ENCODE data around the gene DDX10.
"Not testable (repeated sequence)": the region's sequence is repeated elsewhere in the genome, so short reads cannot be mapped to it uniquely, and the experiment has no call there.

DDX10 gene

GRCh38 chr11:108715239-108715638 lies 50.4 kb downstream of the DDX10 start:
- no peak for DNase-seq (ENCODE audit: low read depth)

DNA sequence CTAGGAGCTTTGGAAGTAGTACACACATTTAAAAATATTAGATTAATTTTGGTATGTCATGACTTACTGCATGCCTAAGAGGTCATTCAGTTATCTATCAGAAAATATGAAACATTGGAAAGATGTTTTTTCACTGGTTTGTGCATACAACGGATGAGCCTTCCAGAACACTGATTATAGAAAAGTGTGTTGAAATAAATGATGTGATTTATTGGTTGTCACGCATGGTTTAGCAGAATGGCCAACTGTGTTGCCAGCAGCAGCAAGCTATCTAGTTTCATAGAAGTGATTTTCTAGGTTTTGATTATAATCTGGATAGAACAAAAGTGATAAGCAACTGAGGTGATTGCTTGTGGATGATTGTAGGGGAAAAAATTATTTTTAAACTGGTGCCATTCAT lies 53.6 kb downstream of the DDX10 start:
- peak; percentile 83 for DNase-seq (ENCODE audit: low read depth)

DNA sequence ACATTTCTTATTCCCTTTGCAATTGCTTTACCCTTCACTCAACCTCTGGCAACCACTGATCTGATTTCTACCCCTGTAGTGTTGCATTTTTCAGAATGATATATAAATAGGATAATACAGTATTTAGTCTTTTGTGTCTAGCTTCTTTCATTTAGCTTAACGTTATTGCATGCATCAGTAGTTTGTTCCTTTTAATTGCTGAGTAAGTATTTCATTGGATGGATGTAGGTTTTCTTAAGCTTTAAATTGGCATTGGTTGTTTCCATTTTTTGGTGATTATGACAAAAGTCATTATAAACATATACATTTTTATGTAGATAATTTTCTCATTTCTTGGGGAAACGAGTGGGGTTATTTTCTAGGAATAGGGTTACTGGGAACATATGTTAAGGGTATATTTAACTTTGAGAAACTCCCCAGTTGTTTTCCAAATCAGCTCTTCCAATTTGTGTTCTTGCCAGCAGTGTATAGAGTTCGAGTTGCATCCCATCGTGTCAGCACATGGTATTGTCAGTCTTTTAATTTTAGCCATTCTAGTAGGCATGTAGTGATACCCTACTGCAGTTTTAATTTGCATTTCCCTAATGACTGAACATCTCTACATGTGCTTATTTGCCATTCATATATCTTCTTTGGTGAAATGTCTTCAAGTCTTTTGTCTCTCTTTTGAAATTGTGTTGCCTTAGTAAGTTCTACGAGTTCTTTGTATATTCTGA lies 60.3 kb downstream of the DDX10 start:
- DNase-seq (ENCODE audit: low read depth) = no peak

DNA sequence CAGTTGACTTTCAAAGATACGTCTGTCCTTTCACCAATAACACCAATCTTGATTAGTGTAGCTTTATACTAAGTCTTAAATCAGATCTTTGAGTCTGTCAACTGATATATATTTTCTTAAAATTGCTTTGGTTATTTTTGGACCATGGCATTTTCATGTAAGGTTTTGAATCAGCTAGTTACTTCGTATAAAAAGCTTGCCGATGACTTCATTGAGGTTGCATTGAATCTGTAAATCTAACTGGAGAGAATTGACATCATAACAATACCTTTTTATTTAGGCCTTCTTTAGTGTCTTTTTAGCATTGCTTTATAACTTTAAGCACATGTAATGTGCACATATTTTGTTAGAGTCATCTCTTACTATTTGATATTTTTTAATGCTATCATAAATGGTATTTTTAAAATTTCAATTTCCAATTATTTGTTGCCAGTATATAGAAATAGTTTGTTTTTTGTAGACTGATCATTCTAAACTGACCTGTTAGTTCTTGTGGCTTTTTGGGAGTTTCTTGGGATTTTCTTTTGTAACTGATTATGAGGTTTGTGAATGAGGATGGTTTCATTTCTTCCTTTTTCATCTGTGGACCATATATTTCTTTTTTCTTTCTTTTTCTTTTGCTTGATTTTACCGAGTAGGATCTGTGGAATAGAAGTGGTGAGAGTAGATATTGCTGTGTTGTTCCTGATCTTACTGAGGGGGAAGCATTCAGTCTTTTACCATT lies 61.4 kb downstream of the DDX10 start:
- DNase-seq (ENCODE audit: low read depth) = no peak

GRCh38 chr11:108727665-108728064 lies 62.8 kb downstream of the DDX10 start:
- no peak for DNase-seq (ENCODE audit: low read depth)

DNA sequence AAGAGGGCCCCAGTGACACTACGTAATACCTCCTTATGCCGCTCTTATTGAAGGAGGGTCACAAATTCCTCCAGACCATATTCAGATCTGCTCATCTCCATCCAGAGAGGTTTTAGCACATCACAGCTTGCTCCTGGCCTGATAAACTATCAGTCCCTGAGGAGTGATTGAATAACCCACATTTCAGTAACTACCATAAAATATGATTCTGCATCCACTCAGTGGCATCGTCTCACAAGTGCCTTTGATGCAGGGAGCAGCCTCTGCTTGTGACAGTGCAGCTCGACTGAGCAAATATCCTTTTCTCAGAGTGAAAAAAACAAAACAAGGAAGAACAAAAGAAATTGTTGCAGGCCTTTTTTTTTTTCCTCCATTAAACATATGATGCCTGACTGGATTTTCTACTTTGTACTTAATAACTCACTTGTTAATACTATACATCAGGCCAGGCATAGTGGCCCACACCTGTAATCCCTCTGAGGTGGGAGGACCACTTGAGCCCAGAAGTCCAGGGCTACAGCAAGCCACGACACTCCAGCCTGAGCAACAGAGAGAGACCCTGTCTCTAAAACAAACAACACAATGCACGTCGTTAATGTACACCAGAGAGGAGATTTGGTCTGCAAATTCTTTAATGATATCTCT lies 64.5 kb downstream of the DDX10 start:
- no peak for DNase-seq (ENCODE audit: low read depth)

DNA sequence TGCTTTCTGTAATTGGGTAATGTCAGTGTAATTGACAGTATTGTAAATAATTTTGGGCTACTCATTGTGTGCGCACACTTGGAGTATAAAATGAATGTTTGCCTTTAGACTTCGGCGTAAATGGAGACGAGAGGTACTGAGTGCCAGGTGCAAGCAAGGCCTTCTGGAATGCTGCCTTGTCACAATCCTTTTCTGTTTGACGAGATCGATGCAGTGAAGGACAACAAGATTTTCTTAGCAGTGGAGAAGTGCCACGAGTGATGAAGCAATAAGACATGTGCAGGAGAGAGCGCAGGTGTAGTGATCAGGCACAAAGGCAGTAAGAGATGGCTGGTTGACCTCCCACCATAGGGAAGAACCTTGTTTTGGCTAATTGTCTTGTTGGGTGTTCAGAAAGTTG lies 67.5 kb downstream of the DDX10 start:
- DNase-seq (ENCODE audit: low read depth) = no peak

DNA sequence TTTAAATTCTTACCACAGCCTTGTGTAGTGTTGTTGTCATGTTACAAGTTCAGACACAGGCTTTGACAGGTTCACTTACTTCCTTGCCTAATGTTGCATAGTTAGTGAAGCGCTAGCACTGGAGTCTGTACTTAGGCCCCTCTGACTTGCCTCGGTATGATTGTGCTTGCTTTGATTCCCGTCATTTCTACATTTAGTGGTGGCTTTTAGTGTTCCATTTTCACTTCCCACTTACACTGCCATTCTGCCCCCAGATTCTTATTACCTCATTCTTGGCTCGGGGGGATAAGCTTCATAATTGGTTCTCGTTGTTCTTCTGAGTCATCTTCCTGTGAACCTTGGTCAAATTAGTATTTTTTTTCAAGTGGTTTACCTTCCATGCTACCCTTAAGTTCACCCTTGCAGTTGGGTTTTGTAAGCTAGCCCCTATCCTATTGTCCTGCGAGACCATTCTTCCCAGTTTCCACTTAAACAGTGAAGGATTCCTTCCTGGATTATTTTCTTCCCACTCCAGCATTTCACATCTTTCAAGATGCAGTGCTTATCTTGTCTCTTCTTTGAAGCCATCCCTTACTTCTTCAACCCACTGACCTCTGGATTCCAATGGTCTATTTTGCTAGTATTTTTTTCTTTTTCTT lies 68.7 kb downstream of the DDX10 start:
- peak; percentile 67 for DNase-seq (ENCODE audit: low read depth)

- no peak for DNase-seq (ENCODE audit: low read depth)
Measured at GRCh38 chr11:108734283-108734682, 69.4 kb downstream of the DDX10 start.

DNA sequence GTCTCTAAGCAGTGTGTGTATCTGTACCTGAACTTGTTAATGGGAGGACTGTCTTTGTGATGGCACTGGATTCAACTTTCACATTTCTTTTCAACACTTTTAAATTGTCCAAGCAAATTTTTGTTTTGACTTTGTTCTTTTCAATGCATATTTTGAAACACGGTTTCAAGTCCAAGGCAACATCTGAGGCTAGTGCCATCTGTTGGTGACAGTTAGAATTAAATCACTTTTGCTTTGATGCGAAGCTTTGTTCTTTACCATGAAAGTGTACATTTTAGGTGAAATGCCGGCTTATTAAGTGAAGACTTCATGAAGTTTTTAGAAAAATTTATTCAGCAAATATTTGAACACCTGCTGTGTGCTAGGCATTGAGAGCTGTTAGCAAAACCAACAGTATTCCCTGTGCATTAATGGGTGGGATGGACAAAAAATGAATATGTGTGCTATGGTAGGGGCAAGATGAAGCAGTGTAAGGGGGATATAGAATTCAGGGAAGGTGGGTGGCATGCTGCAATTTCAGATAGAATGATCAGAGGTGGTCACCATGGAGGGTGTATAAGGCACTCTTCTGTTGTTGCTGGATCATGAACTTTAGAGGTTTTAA lies 70.2 kb downstream of the DDX10 start:
- DNase-seq (ENCODE audit: low read depth) = peak; percentile 36

DNA sequence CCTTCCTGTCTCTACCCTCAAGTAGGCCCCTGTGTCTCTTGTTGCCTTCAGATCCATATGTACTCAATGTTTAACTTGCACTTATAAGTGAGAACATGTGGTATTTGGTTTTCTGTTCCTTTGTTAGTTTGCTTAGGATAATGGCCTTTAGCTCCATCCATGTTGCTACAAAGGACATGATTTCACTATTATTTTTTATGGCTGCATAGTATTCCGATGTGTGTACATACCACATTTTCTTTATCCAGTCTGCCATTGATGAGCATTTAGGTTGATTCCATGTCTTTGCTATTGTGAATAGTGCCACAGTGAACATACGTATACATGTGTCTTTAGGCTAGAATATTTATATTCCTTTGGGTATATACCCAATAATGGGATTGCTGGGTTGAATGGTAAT lies 75.3 kb downstream of the DDX10 start:
- DNase-seq (ENCODE audit: low read depth) = not testable (repeated sequence)

- peak; percentile 13 for DNase-seq (ENCODE audit: low read depth)
Measured at GRCh38 chr11:108743851-108744250, 79.0 kb downstream of the DDX10 start.

GRCh38 chr11:108748968-108749367 lies 84.1 kb downstream of the DDX10 start:
- DNase-seq (ENCODE audit: low read depth) = peak; percentile 24

- DNase-seq (ENCODE audit: low read depth) = no peak
Measured at GRCh38 chr11:108751444-108751843, 86.6 kb downstream of the DDX10 start.

- DNase-seq (ENCODE audit: low read depth) = no peak
Measured at GRCh38 chr11:108752297-108752751, 87.5 kb downstream of the DDX10 start.

DNA sequence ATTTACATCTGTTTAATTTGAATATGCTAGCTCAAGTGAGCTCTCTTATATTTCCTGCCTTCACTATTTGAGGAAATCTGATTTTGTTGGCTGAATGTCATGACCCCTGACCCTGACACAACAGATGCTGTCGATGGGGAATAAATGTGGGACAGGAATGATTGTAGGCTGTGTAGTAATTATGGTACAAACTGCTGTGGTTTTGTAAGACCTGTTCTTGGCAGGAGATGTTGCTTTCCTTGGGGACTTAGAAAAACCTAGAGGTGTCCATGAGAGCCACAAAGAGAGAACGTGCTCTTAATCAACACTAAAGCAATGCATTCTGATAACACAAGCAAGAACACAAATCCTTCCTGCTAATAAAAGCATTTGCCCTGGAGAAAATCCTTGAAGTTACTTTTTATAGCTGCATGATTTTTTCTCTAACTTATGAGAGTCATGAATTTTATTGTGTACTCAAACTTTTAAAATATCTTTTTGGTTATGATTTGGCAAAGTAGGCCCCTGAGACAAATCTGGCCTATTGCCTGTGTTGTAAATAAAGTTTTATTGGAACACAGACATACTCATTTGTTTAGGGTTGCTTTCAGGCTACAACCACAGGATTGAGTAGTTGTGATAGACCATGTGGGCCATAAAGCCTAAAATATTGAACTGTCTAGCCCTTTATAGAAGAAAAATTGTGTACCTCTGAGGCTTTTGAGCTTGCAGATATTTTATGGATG lies 90.2 kb downstream of the DDX10 start:
- peak; percentile 36 for DNase-seq (ENCODE audit: low read depth)

DNA sequence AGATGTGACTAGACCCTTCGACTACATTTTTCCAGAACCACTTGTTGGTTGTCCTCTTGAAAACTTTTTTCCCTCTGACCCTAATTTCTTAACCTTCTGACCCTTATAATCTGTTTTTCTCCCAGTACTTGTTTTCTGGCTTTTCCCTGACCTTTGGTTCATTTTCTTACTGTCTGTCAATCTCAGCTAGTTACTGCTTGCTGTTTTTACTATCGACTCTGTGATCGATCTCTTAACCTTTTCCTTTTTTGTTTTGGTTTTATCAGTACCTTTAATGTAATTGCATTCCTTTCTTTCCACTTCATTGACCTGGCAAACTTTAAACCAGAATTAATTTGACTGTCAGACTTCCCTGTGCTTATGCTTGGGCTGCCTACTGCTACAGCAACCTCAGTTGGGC lies 92.8 kb downstream of the DDX10 start:
- no peak for DNase-seq (ENCODE audit: low read depth)

- peak; percentile 42 for DNase-seq (ENCODE audit: low read depth)
Measured at GRCh38 chr11:108758458-108758857, 93.6 kb downstream of the DDX10 start.

- DNase-seq (ENCODE audit: low read depth) = peak; percentile 52
Measured at GRCh38 chr11:108766596-108767173, 101.8 kb downstream of the DDX10 start.

GRCh38 chr11:108768370-108768769 lies 103.5 kb downstream of the DDX10 start:
- peak; percentile 99 for DNase-seq (ENCODE audit: low read depth)

GRCh38 chr11:108768964-108769363 lies 104.1 kb downstream of the DDX10 start:
- peak; percentile 68 for DNase-seq (ENCODE audit: low read depth)

Data from amniotic epithelial cell (primary cell).